Measurements from ENCODE around the gene DOCK2. TPM values are rescaled to one million over a fixed set of nuclear protein-coding genes. Genes with fewer than 3 reads are reported as not detected.

DOCK2 gene
- total RNA-seq, 1 experiment from 2014 or later: 4.6 TPM

GRCh38 chr5:169626779-169627178 is 10.3 kb upstream of the DOCK2 start:
- H3K9me3 Mint-ChIP-seq: peaks cover 20% of the 10 kb centered on the region
- CTCF ChIA-PET: no interaction called here
- TF ChIP-seq USF1 (CRISPR knock-in tag; IDR thresholded peaks at IDR 0.05): no peak
- TF ChIP-seq MAX (CRISPR knock-in tag; IDR thresholded peaks at IDR 0.05): no peak
- TF ChIP-seq IRF1 (CRISPR knock-in tag; IDR thresholded peaks at IDR 0.05): no peak
- no peak for TF ChIP-seq ZNF232 (CRISPR knock-in tag; IDR thresholded peaks at IDR 0.05)
- TF ChIP-seq ATF3 (CRISPR knock-in tag; conservative IDR thresholded peaks at IDR 0.05): no peak
- TF ChIP-seq PRDM15 (CRISPR knock-in tag; IDR thresholded peaks at IDR 0.05): no peak
- TF ChIP-seq, protein P1, sequence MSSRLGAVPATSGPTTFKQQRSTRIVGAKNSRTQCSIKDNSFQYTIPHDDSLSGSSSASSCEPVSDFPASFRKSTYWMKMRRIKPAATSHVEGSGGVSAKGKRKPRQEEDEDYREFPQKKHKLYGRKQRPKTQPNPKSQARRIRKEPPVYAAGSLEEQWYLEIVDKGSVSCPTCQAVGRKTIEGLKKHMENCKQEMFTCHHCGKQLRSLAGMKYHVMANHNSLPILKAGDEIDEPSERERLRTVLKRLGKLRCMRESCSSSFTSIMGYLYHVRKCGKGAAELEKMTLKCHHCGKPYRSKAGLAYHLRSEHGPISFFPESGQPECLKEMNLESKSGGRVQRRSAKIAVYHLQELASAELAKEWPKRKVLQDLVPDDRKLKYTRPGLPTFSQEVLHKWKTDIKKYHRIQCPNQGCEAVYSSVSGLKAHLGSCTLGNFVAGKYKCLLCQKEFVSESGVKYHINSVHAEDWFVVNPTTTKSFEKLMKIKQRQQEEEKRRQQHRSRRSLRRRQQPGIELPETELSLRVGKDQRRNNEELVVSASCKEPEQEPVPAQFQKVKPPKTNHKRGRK (CRISPR knock-in tag; IDR thresholded peaks at IDR 0.05; ENCODE audit: borderline replicate concordance): no peak
- TF ChIP-seq, protein P2, sequence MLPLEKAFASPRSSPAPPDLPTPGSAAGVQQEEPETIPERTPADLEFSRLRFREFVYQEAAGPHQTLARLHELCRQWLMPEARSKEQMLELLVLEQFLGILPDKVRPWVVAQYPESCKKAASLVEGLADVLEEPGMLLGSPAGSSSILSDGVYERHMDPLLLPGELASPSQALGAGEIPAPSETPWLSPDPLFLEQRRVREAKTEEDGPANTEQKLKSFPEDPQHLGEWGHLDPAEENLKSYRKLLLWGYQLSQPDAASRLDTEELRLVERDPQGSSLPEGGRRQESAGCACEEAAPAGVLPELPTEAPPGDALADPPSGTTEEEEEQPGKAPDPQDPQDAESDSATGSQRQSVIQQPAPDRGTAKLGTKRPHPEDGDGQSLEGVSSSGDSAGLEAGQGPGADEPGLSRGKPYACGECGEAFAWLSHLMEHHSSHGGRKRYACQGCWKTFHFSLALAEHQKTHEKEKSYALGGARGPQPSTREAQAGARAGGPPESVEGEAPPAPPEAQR (CRISPR knock-in tag; IDR thresholded peaks at IDR 0.05): no peak
- TF ChIP-seq ZNF532 (CRISPR knock-in tag; IDR thresholded peaks at IDR 0.05; ENCODE audit: borderline replicate concordance): no peak
- TF ChIP-seq ETV6 (CRISPR knock-in tag; IDR thresholded peaks at IDR 0.05): no peak
- no peak for TF ChIP-seq FOXP4 (CRISPR knock-in tag; IDR thresholded peaks at IDR 0.05)
- no peak for TF ChIP-seq ZBTB43 (CRISPR knock-in tag; IDR thresholded peaks at IDR 0.05)
- TF ChIP-seq, protein P3, sequence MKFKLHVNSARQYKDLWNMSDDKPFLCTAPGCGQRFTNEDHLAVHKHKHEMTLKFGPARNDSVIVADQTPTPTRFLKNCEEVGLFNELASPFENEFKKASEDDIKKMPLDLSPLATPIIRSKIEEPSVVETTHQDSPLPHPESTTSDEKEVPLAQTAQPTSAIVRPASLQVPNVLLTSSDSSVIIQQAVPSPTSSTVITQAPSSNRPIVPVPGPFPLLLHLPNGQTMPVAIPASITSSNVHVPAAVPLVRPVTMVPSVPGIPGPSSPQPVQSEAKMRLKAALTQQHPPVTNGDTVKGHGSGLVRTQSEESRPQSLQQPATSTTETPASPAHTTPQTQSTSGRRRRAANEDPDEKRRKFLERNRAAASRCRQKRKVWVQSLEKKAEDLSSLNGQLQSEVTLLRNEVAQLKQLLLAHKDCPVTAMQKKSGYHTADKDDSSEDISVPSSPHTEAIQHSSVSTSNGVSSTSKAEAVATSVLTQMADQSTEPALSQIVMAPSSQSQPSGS (CRISPR knock-in tag; IDR thresholded peaks at IDR 0.05; ENCODE audit: borderline replicate concordance, low read depth): no peak
- TF ChIP-seq PRRX2 (CRISPR knock-in tag; IDR thresholded peaks at IDR 0.05): no peak
- DNase-seq (ENCODE audit: low spot score) (no peak), ATAC-seq (no peak)
- no peaks in the 10 kb centered on the region for H3K36me3 Mint-ChIP-seq
- POLR2A ChIA-PET: no interaction called here
- H3K4me3 Mint-ChIP-seq: no peak overlapping the region
- H3K27me3 Mint-ChIP-seq (ENCODE audit: low read depth): peaks cover 2% of the 10 kb centered on the region; the same call in 1 of the 2 replicates
- H3K27ac Mint-ChIP-seq: no peak overlapping the region
- H3K4me1 Mint-ChIP-seq: no peaks in the 10 kb centered on the region

All from WTC11 (cell line).